ENCODE measurements around the gene CRABP2. TPM values are rescaled to one million over a fixed set of nuclear protein-coding genes. Genes with fewer than 3 reads are reported as not detected.

Gene CRABP2
- total and polyA plus RNA-seq, 2 of the 4 experiments (the other 2 are of a cell fraction) = 6.3 to 15.7 TPM

DNA sequence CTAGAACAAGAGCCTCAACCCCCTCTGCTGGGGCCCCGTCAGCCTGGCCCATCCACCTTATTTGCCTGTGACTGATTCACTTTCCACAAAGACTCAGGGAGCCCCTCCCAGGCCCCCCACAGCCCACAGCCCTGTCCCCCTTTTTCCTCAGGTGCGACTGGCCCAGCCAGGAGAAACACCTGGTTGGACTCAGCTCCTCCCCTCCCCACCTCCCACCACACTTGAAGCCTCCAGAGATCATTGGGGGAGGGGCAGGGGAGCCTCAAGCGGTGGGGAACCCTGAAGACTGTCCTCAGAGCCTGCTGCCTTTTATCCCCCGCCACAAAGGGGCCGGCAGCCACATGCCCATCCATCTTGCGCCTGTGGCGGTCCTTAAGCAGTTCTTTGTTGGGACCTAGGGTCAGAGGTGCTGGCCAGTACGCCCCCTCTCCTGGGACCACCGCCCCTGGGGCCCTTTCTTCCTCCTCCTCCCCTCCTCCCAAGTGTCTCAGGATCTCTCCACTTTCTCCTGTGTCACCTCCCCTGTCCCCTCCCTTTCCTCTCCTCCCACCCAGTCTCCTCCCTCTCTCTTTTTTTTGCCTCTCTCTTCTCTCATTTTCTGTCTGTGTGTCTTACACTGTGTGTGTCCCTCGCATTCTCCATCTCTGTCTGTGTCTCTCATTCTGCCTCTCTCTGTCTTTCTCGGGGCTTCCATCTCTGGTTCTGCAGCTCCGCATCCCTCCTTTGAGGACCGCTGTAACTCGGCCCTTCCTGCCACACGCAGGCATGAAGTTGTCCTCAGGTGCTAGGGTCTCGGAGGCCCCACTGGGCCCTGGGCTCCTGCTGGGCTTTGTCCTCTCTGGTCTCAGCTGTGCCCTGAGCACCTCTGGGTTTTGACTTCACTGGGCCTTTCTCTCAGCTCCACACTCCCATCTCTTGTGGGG, 12.2 kb downstream of the CRABP2 start:
- H3K4me1 ChIP-seq (ENCODE audit: control insufficient read depth, insufficient read depth, low read length) = peaks cover 6% of the 10 kb centered on the region; the same call in 1 of the 2 replicates
- in situ Hi-C loops (cut with MboI; ENCODE audit: low sequenced_read_pairs) = loop anchor here (10.0 kb wide), 1 partner anchor 192 kb away; no protein-coding TSS in a partner anchor

More for the DNA sequence above, 12.2 kb downstream of the CRABP2 start:
- DNase-seq (no peak), ATAC-seq (ENCODE audit: low read depth) (no peak)
- no peak overlapping the region for H2BK15ac ChIP-seq (ENCODE audit: low read depth, low read length)
- no peak overlapping the region for H4K91ac ChIP-seq (ENCODE audit: insufficient read depth, low read depth, low read length)
- no peak overlapping the region for H3K18ac ChIP-seq (ENCODE audit: low read depth, low read length)
- no peak overlapping the region for H3K9ac ChIP-seq (ENCODE audit: low read depth, low read length)
- H3K27ac ChIP-seq (ENCODE audit: insufficient read depth, low read length) = no peak overlapping the region
- TF ChIP-seq RAD21 (IDR thresholded peaks at IDR 0.05; ENCODE audit: low read length) = no peak
- TF ChIP-seq CHD1 (IDR thresholded peaks at IDR 0.05; ENCODE audit: low read depth, low read length) = no peak
- TF ChIP-seq, protein P1, sequence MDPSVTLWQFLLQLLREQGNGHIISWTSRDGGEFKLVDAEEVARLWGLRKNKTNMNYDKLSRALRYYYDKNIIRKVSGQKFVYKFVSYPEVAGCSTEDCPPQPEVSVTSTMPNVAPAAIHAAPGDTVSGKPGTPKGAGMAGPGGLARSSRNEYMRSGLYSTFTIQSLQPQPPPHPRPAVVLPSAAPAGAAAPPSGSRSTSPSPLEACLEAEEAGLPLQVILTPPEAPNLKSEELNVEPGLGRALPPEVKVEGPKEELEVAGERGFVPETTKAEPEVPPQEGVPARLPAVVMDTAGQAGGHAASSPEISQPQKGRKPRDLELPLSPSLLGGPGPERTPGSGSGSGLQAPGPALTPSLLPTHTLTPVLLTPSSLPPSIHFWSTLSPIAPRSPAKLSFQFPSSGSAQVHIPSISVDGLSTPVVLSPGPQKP (IDR thresholded peaks at IDR 0.05; ENCODE audit: borderline replicate concordance, low read depth, low read length) = no peak
- no peak for TF ChIP-seq RFX5 (IDR thresholded peaks at IDR 0.05; ENCODE audit: low read depth, low read length)
- no peak for TF ChIP-seq FOS (IDR thresholded peaks at IDR 0.05; ENCODE audit: low read depth, low read length)
- no peak overlapping the region for H3K23ac ChIP-seq (ENCODE audit: low read depth, low read length)
- no peak overlapping the region for H3K4ac ChIP-seq (ENCODE audit: low read depth, low read length)
- H4K5ac ChIP-seq (ENCODE audit: low read depth, low read length) = no peak overlapping the region
- no peak overlapping the region for H3K4me3 ChIP-seq (ENCODE audit: insufficient read depth, low read depth, low read length)
- no peaks in the 10 kb centered on the region for H3K9me3 ChIP-seq (ENCODE audit: control insufficient read depth, insufficient read depth, low read length)
- H3K4me2 ChIP-seq (ENCODE audit: low read depth, low read length) = no peak overlapping the region
- WGBS, 2 experiments (ENCODE audit: extremely low coverage in 2 of 2, insufficient read length in 1 of 2) = 67% methylated on average over 8 of the region's 16 CpGs; no CpG with 5 or more reads in 1 of the 2 experiments
- H2BK5ac ChIP-seq (ENCODE audit: low read depth, low read length, poor library complexity, severe bottlenecking) = no peak overlapping the region
- no peak overlapping the region for H2BK20ac ChIP-seq (ENCODE audit: low read depth, low read length)
- intact Hi-C loops (cut with micrococcal nuclease) = no loop called here
- H2AK5ac ChIP-seq (ENCODE audit: low read depth, low read length) = peak overlapping the region; percentile 26; the same call in 1 of the 2 replicates
- no peak overlapping the region for H3K14ac ChIP-seq (replicated peaks; ENCODE audit: low read depth, low read length)
- H4K20me1 ChIP-seq (ENCODE audit: insufficient read depth, low read length) = no peaks in the 10 kb centered on the region
- H3K27me3 ChIP-seq (ENCODE audit: control insufficient read depth, insufficient read depth, low read length) = peaks cover 6% of the 10 kb centered on the region; the same call in 1 of the 2 replicates
- dilution Hi-C loops (cut with HindIII; ENCODE audit: low sequenced_read_pairs, unreplicated experiment) = no loop called here
- H4K8ac ChIP-seq (ENCODE audit: low read depth in 2 of 2, low read length in 2 of 2) = no peak overlapping the region
- H2BK120ac ChIP-seq (ENCODE audit: low read depth, low read length) = no peak overlapping the region
- BruUV-seq (replicated peaks) = no TSS peak
- no peak overlapping the region for H2AK9ac ChIP-seq (replicated peaks; ENCODE audit: low read depth, low read length, poor library complexity)
- no peaks in the 10 kb centered on the region for H3K36me3 ChIP-seq (ENCODE audit: control insufficient read depth, insufficient read depth, low read length)
- no peaks in the 10 kb centered on the region for H3K9me1 ChIP-seq (ENCODE audit: insufficient read depth, low read length)
- ChIA-PET POLR2A (ENCODE audit: unreplicated experiment) (no interaction called here), CTCF (interaction anchor here (1.8 to 5.2 kb wide), 2 partner anchors 33 to 34 kb away, joined by 5 to 104 read pairs; partner anchors contain the start of genes ISG20L2 and METTL25B)
- no peak overlapping the region for H3K56ac ChIP-seq (ENCODE audit: extremely low read depth, insufficient read depth, low read length)
- no peaks in the 10 kb centered on the region for H3K79me1 ChIP-seq (ENCODE audit: low read depth in 1 of 2, low read length in 2 of 2)
- H2AFZ ChIP-seq (replicated peaks; ENCODE audit: low read length, poor library complexity) = no peak overlapping the region
